A549 treated with GW870086 at 1 μM for 4 hours (cell line): ENCODE results near the gene RPGRIP1. TPM values are rescaled to one million over a fixed set of nuclear protein-coding genes. Genes with fewer than 3 reads are reported as not detected.

Experiments
- total RNA-seq: library from RNA; stranded (reverse); fragments of 200-300 nt; extraction: Qiagen RNA extraction; gene quantifications from 5 replicates; pipeline ENCODE4 v1.2.3, GENCODE V29; 2022; ENCODE audit warnings: low read depth

Gene RPGRIP1
- 0.06 to 0.30 TPM (median 0.20 TPM) in 5 replicates for total RNA-seq

GRCh38 chr14:21279783-21280182 lies at the start of gene RPGRIP1:
TSS of gene RPGRIP1 (plus strand) at chr14:21280083. CDS start at chr14:21287977, 7,894 bp downstream.

GRCh38 chr14:21269252-21270046 lies 10.4 kb upstream of the RPGRIP1 start, which contains the start of gene HNRNPC:
TSS of gene HNRNPC (minus strand) at chr14:21269442. CDS start at chr14:21234193, 35,249 bp downstream.

Other genes with a start within 250 kb of the RPGRIP1 start
- gene TPPP2, start 249.9 kb upstream of the RPGRIP1 start, total RNA-seq: not detected in 5 replicates
- not detected in 5 replicates for gene RNASE13, start 245.3 kb upstream of the RPGRIP1 start, total RNA-seq
- not detected in 5 replicates for gene RNASE7, start 237.7 kb upstream of the RPGRIP1 start, total RNA-seq
- gene RNASE8, start 222.3 kb upstream of the RPGRIP1 start, total RNA-seq: not detected in 5 replicates
- 7.8 to 13.1 TPM (median 9.5 TPM) in 5 replicates for gene ARHGEF40, start 209.8 kb upstream of the RPGRIP1 start, total RNA-seq
- gene ZNF219, start 181.4 kb upstream of the RPGRIP1 start, total RNA-seq: 19.7 to 30.5 TPM (median 28.9 TPM) in 5 replicates
- 0.58 to 1.1 TPM (median 0.85 TPM) in 5 replicates for gene TMEM253, start 179.0 kb upstream of the RPGRIP1 start, total RNA-seq
- gene OR5AU1, start 124.0 kb upstream of the RPGRIP1 start, total RNA-seq: not detected in 5 replicates
- gene HNRNPC, start 10.6 kb upstream of the RPGRIP1 start, total RNA-seq: 791 to 1,079 TPM (median 796 TPM) in 5 replicates
- gene SUPT16H, start 103.9 kb downstream of the RPGRIP1 start, total RNA-seq: 92.6 to 111 TPM (median 98.7 TPM) in 5 replicates
- gene CHD8, start 176.0 kb downstream of the RPGRIP1 start, total RNA-seq: 38.6 to 42.7 TPM (median 40.3 TPM) in 5 replicates
- 10.8 to 15.1 TPM (median 12.6 TPM) in 5 replicates for gene RAB2B, start 196.9 kb downstream of the RPGRIP1 start, total RNA-seq
- 50.9 to 71.2 TPM (median 66.9 TPM) in 5 replicates for gene TOX4, start 197.1 kb downstream of the RPGRIP1 start, total RNA-seq
- gene METTL3, start 231.3 kb downstream of the RPGRIP1 start, total RNA-seq: 41.6 to 49.0 TPM (median 47.9 TPM) in 5 replicates
- 0.73 to 1.3 TPM (median 0.85 TPM) in 5 replicates for gene SALL2, start 246.3 kb downstream of the RPGRIP1 start, total RNA-seq